ENCODE measurements around the gene NDE1.
"Not testable (repeated sequence)": the region's sequence is repeated elsewhere in the genome, so short reads cannot be mapped to it uniquely, and the experiment has no call there.

The NDE1 gene

GRCh38 chr16:15652293-15653001, 2.4 kb downstream of the NDE1 start:
- DNase-seq (ENCODE audit: low read depth) = no peak

- peak; percentile 77 for DNase-seq (ENCODE audit: low read depth)
Observed at GRCh38 chr16:15653227-15653626, 3.2 kb downstream of the NDE1 start.

GRCh38 chr16:15654591-15654990, 4.5 kb downstream of the NDE1 start:
- no peak for DNase-seq (ENCODE audit: low read depth)

- not testable (repeated sequence) for DNase-seq (ENCODE audit: low read depth)
Observed at GRCh38 chr16:15655561-15655960, 5.5 kb downstream of the NDE1 start.

GRCh38 chr16:15658149-15658548, 8.1 kb downstream of the NDE1 start:
- DNase-seq (ENCODE audit: low read depth) = no peak

GRCh38 chr16:15658556-15658955, 8.5 kb downstream of the NDE1 start:
- DNase-seq (ENCODE audit: low read depth) = no peak

GRCh38 chr16:15660203-15660601, 10.2 kb downstream of the NDE1 start:
- DNase-seq (ENCODE audit: low read depth) = no peak

- no peak for DNase-seq (ENCODE audit: low read depth)
Observed at GRCh38 chr16:15665107-15665506, 15.1 kb downstream of the NDE1 start.

GRCh38 chr16:15667091-15667742, 17.2 kb downstream of the NDE1 start:
- DNase-seq (ENCODE audit: low read depth) = no peak

- no peak for DNase-seq (ENCODE audit: low read depth)
Observed at GRCh38 chr16:15671530-15672117, 21.6 kb downstream of the NDE1 start.

GRCh38 chr16:15672127-15672513, 22.1 kb downstream of the NDE1 start:
- not testable (repeated sequence) for DNase-seq (ENCODE audit: low read depth)

GRCh38 chr16:15672514-15673167, 22.6 kb downstream of the NDE1 start:
- peak; percentile 97 for DNase-seq (ENCODE audit: low read depth)

- DNase-seq (ENCODE audit: low read depth) = no peak
Observed at GRCh38 chr16:15674571-15674970, 24.5 kb downstream of the NDE1 start.

- DNase-seq (ENCODE audit: low read depth) = no peak
Observed at GRCh38 chr16:15676506-15676905, 26.5 kb downstream of the NDE1 start.

- no peak for DNase-seq (ENCODE audit: low read depth)
Observed at GRCh38 chr16:15677447-15677846, 27.4 kb downstream of the NDE1 start.

- peak; percentile 74 for DNase-seq (ENCODE audit: low read depth)
Observed at GRCh38 chr16:15682105-15682570, 32.1 kb downstream of the NDE1 start.

- no peak for DNase-seq (ENCODE audit: low read depth)
Observed at GRCh38 chr16:15686287-15686686, 36.2 kb downstream of the NDE1 start.

GRCh38 chr16:15689290-15689689, 39.2 kb downstream of the NDE1 start:
- no peak for DNase-seq (ENCODE audit: low read depth)

GRCh38 chr16:15690296-15690695, 40.3 kb downstream of the NDE1 start:
- peak; percentile 29 for DNase-seq (ENCODE audit: low read depth)

- DNase-seq (ENCODE audit: low read depth) = no peak
Observed at GRCh38 chr16:15691046-15691445, 41.0 kb downstream of the NDE1 start.

GRCh38 chr16:15692508-15692907, 42.5 kb downstream of the NDE1 start:
- DNase-seq (ENCODE audit: low read depth) = not testable (repeated sequence)

- no peak for DNase-seq (ENCODE audit: low read depth)
Observed at GRCh38 chr16:15694499-15694898, 44.5 kb downstream of the NDE1 start.

- no peak for DNase-seq (ENCODE audit: low read depth)
Observed at GRCh38 chr16:15699819-15700218, 49.8 kb downstream of the NDE1 start.

Data from stromal cell of bone marrow (primary cell).